Measurements from ENCODE around the gene TMEM50B. TPM values are rescaled to one million over a fixed set of nuclear protein-coding genes. Genes with fewer than 3 reads are reported as not detected.
"Not testable (repeated sequence)": the region's sequence is repeated elsewhere in the genome, so short reads cannot be mapped to it uniquely, and the experiment has no call there.

The TMEM50B gene
- total RNA-seq, 4 donors from 2014 or later, result 43.3 to 116 (median 76.7) TPM

DNA sequence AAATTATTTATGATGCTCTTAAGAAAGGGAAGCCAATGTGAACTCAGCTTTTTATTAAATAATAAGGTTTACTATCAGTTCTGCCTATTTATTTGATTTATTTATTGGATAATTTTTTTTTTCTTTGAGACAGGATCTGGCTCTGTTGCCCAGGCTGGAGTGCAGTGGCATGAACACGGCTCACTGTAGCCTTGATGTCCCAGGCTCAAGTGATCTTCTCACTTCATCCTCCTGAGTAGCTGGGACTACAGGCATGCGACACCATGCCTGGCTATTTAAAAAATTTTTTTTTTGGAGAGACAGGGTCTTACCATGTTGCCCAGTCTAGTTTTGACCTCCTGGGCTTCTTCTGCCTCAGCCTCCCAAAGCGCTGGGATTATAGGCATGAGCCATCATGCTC, 32.7 kb upstream of the TMEM50B start:
- intact Hi-C loops (cut with DNase I; ENCODE audit: low total_unique reads), result no loop called here
- Histone ChIP-seq H3K9me3 (no peaks in the 10 kb centered on the region), H3K27me3 (no peaks in the 10 kb centered on the region), H3K36me3 (no peaks in the 10 kb centered on the region), H3K27ac (no peak overlapping the region), H3K4me3 (no peak overlapping the region), H3K4me1 (no peaks in the 10 kb centered on the region)
- TF ChIP-seq POLR2A (IDR thresholded peaks at IDR 0.05), result no peak
- no peak for DNase-seq

DNA sequence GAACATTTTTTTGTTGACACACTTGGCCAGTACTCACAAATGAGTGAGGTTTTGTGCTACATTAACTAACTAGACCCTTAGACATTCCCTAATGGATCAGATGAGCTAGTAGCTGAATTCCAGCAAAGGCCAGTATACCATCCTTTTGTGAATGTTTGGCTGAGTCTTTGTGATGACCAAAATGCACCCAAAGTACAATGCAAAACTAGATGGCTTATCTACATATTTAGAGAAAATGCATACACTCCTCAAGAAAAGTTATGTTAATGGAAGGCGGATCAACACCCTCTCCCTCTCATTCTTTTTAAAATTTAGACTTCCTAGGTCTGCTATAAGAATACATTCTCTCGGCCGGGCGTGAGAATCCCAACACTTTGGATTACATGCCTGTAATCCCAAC, 31.9 kb upstream of the TMEM50B start:
- TF ChIP-seq, protein P1, sequence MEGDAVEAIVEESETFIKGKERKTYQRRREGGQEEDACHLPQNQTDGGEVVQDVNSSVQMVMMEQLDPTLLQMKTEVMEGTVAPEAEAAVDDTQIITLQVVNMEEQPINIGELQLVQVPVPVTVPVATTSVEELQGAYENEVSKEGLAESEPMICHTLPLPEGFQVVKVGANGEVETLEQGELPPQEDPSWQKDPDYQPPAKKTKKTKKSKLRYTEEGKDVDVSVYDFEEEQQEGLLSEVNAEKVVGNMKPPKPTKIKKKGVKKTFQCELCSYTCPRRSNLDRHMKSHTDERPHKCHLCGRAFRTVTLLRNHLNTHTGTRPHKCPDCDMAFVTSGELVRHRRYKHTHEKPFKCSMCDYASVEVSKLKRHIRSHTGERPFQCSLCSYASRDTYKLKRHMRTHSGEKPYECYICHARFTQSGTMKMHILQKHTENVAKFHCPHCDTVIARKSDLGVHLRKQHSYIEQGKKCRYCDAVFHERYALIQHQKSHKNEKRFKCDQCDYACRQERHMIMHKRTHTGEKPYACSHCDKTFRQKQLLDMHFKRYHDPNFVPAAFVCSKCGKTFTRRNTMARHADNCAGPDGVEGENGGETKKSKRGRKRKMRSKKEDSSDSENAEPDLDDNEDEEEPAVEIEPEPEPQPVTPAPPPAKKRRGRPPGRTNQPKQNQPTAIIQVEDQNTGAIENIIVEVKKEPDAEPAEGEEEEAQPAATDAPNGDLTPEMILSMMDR (IDR thresholded peaks at IDR 0.05), result no peak
- TF ChIP-seq POLR2A (IDR thresholded peaks at IDR 0.05), result no peak
- H3K27me3 ChIP-seq, result no peaks in the 10 kb centered on the region
- intact Hi-C loops (cut with DNase I; ENCODE audit: low total_unique reads), result no loop called here
- no peak for DNase-seq
- H3K4me3 ChIP-seq, result no peak overlapping the region
- no peak overlapping the region for H3K27ac ChIP-seq
- no peaks in the 10 kb centered on the region for H3K36me3 ChIP-seq
- H3K9me3 ChIP-seq, result no peaks in the 10 kb centered on the region
- no peaks in the 10 kb centered on the region for H3K4me1 ChIP-seq

DNA sequence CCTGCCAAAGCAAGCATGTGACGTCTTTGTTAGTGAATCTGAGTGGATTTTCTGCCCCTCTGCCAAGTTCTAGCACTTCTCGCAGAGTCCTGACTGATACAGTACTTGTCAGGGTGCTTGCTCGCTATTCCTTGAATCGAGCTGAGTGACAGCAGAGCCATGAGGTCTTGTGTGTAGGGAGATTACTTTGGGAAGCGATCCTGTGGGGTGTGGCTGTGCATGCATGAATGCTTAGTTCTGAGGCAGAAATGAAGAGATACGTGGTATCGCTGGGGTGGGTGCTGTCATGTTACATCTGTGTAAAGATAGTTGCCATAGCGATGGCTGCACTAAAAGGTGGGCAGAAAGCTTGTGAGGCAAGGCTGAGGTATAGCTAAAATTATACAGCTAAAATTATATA, 31.1 kb upstream of the TMEM50B start:
- no peaks in the 10 kb centered on the region for H3K4me1 ChIP-seq
- H3K27me3 ChIP-seq, result no peaks in the 10 kb centered on the region
- no peaks in the 10 kb centered on the region for H3K9me3 ChIP-seq
- no peak overlapping the region for H3K4me3 ChIP-seq
- H3K27ac ChIP-seq, result no peak overlapping the region
- TF ChIP-seq, protein P1 (IDR thresholded peaks at IDR 0.05), result no peak
- no peak for TF ChIP-seq POLR2A (IDR thresholded peaks at IDR 0.05)
- no peak for DNase-seq
- intact Hi-C loops (cut with DNase I; ENCODE audit: low total_unique reads), result no loop called here
- H3K36me3 ChIP-seq, result no peaks in the 10 kb centered on the region

DNA sequence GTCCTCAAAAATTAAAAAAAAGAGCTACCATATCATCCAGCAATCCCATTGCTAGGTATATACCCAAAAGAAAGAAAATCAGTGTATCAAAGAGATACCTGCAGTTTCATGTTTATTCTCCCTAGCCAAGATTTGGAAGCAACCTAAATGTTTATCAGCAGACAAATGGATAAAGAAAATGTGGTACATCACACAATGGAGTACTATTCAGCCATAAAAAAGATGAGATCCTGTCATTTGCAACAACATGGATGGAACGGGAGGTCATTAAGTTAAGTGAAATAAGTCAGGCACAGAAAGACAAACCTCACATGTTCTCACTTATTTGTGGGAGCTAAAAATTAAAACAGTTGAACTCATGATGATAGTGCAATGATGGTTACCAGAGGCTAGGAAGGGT, 27.2 kb upstream of the TMEM50B start:
- H3K4me3 ChIP-seq; H3K27me3 ChIP-seq; H3K27ac ChIP-seq; H3K36me3 ChIP-seq; intact Hi-C loops (cut with DNase I; ENCODE audit: low total_unique reads); DNase-seq; H3K4me1 ChIP-seq; H3K9me3 ChIP-seq: not testable (repeated sequence)

DNA sequence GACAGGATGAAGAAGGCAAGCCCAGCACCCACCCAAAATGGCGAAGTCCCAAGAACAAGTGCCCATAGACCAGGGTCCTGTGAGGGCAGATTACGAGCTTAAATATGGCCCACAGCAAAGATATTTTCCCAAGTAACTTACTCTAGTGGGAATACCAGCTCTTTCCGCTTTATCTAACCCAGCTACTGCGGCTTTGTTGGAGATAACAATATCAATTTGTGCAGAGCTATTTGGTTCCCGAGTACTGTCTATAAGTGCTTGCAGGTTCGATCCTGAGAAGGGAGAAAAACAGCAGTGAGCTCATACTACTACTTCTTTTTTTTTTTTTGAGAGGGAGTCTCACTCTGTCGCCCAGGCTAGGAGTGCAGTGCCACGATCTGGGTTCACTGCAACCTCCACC, 26.1 kb upstream of the TMEM50B start:
- no peaks in the 10 kb centered on the region for H3K36me3 ChIP-seq
- intact Hi-C loops (cut with DNase I; ENCODE audit: low total_unique reads), result no loop called here
- DNase-seq, result no peak
- H3K4me1 ChIP-seq, result no peaks in the 10 kb centered on the region
- H3K27ac ChIP-seq, result no peak overlapping the region
- no peak overlapping the region for H3K4me3 ChIP-seq
- H3K27me3 ChIP-seq, result no peaks in the 10 kb centered on the region
- TF ChIP-seq, protein P1 (IDR thresholded peaks at IDR 0.05), result no peak
- no peak for TF ChIP-seq POLR2A (IDR thresholded peaks at IDR 0.05)
- no peaks in the 10 kb centered on the region for H3K9me3 ChIP-seq

DNA sequence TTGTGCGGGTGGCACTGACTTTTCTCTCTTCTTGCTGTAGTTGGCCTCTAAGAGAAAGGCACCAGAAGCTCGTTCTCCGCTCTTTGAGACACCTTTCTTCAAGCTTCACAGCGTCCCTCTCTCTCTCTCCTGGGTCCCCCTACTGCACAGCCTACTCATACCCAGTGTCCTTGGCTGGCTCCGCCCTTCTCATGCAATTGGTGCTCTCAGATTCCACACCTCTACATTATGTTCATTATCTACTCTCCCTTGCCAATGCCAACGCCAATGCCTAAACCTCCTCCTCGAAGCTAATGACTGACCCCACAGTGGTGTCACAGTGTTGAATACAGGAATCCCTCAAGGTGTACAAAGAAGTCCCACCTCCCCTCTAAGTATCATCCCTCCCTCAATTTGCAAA, 16.6 kb upstream of the TMEM50B start:
- intact Hi-C loops (cut with DNase I; ENCODE audit: low total_unique reads), result no loop called here
- H3K27ac ChIP-seq, result no peak overlapping the region
- no peaks in the 10 kb centered on the region for H3K9me3 ChIP-seq
- no peak for TF ChIP-seq POLR2A (IDR thresholded peaks at IDR 0.05)
- TF ChIP-seq, protein P1 (IDR thresholded peaks at IDR 0.05), result no peak
- H3K27me3 ChIP-seq, result no peaks in the 10 kb centered on the region
- DNase-seq, result no peak
- H3K4me1 ChIP-seq, result no peaks in the 10 kb centered on the region
- H3K36me3 ChIP-seq, result no peaks in the 10 kb centered on the region
- no peak overlapping the region for H3K4me3 ChIP-seq

All from uterus (tissue), 4 donors.